Panc1 (cell line): ENCODE measurements around the gene LHX4. TPM values are rescaled to one million over a fixed set of nuclear protein-coding genes. Genes with fewer than 3 reads are reported as not detected.

Experiments
- ATAC-seq: fragments of 200-7000 bp; cut with Tn5 transposase; 2 replicates; pipeline ENCODE4 v1.9.1; 2020; ENCODE audit warnings: mild to moderate bottlenecking, moderate library complexity
- BruUV-seq: library from RNA; stranded (reverse); fragments of 400-500 nt; replicated peaks from 2 replicates; lab custom pipeline; 2021; lab: Mats Ljungman, UMichigan
- CTCF ChIA-PET: fragments of 300-600 bp; sonication (Branson Sonifier 250); formaldehyde crosslinking; loops from one replicate; lab custom pipeline; 2022; ENCODE audit warnings: antibody characterized with exemption; lab: Charles Lee
- POLR2A ChIA-PET: fragments of 300-600 bp; sonication (Branson Sonifier 250); formaldehyde crosslinking; loops from one replicate; lab custom pipeline; 2022; ENCODE audit warnings: antibody characterized with exemption; lab: Charles Lee
- DNase-seq: peaks from one replicate; pipeline ENCODE4 v3.0.0-alpha.2; 2010; ENCODE audit warnings: low read depth, low spot score
- H3K27ac ChIP-seq: 2 replicates; pipeline ENCODE4 v1.5.1; 2011; ENCODE audit warnings: mild to moderate bottlenecking, low read length, inconsistent platforms
- H3K27me3 ChIP-seq: fragments of 200-500 bp; sonication (Bioruptor generic); 2 replicates; pipeline ENCODE4 v1.6.0; 2014; ENCODE audit warnings: low read length, inconsistent platforms; ENCODE audit not compliant: control insufficient read depth, insufficient read depth
- H3K36me3 ChIP-seq: fragments of 200-500 bp; sonication (Bioruptor generic); 2 replicates; pipeline ENCODE4 v1.5.1; 2014; ENCODE audit warnings: inconsistent platforms, mild to moderate bottlenecking, low read length, moderate library complexity; ENCODE audit not compliant: control insufficient read depth, insufficient read depth
- H3K4me1 ChIP-seq: 2 replicates; pipeline ENCODE4 v1.5.1; 2011; ENCODE audit warnings: inconsistent platforms, mild to moderate bottlenecking, low read length, moderate library complexity; ENCODE audit not compliant: control insufficient read depth, insufficient read depth
- H3K4me3 ChIP-seq, 2 experiments: 2 replicates each; pipeline ENCODE4 v1.5.1; 2011 to 2012; ENCODE audit warnings: low read depth in 2 of 2, low read length in 2 of 2, mild to moderate bottlenecking in 2 of 2, inconsistent platforms in 1 of 2, moderate library complexity in 1 of 2
- H3K9me3 ChIP-seq: fragments of 200-500 bp; sonication (Bioruptor generic); 2 replicates; pipeline ENCODE4 v1.5.1; 2014; ENCODE audit warnings: low read depth, mild to moderate bottlenecking, inconsistent platforms, low read length, moderate library complexity; ENCODE audit not compliant: control insufficient read depth, insufficient read depth
- POLR2AphosphoS5 ChIP-seq: IDR thresholded peaks from 2 replicates; pipeline ENCODE4 v1.6.1; 2012; ENCODE audit warnings: mild to moderate bottlenecking, low read depth, low read length, moderate library complexity
- SIN3A ChIP-seq: IDR thresholded peaks from 2 replicates; pipeline ENCODE4 v1.6.1; 2012; ENCODE audit warnings: low read depth, mild to moderate bottlenecking, low read length, moderate library complexity, borderline replicate concordance; ENCODE audit not compliant: insufficient read depth
- TCF7L2 ChIP-seq: IDR thresholded peaks from 2 replicates; pipeline ENCODE4 v1.6.1; 2011; ENCODE audit warnings: mild to moderate bottlenecking, low read depth, low read length, inconsistent platforms
- in situ Hi-C: cut with HindIII; loops from 2 replicates; pipeline ENCODE4 v1.10.0; 2016; ENCODE audit warnings: low sequenced_read_pairs, low pct_unique_long_range_greater_than_20kb
- intact Hi-C: fragments of 100-400 bp; cut with micrococcal nuclease; formaldehyde crosslinking; loops from one replicate; pipeline ENCODE4 v1.10.0; 2022; ENCODE audit not compliant: unreplicated experiment
- total RNA-seq: library from RNA; stranded (reverse); gene quantifications from one replicate; pipeline ENCODE4 v1.2.1, GENCODE V29; 2021; ENCODE audit not compliant: unreplicated experiment
- TF ChIP-seq, protein P1 (sequence below), 2 experiments: IDR thresholded peaks; 2 replicates each; pipeline ENCODE4 v1.6.1; 2011 to 2012; ENCODE audit warnings: low read depth in 2 of 2, control low read depth in 1 of 2, low read length in 1 of 2, mild to moderate bottlenecking in 1 of 2, moderate library complexity in 1 of 2; ENCODE audit not compliant: insufficient read depth in 1 of 2
- TF ChIP-seq, protein P2 (sequence below): fragments of 450-650 bp; IDR thresholded peaks from 2 replicates; pipeline ENCODE4 v1.5.1; 2017; ENCODE audit warnings: mild to moderate bottlenecking

LHX4 gene
- total RNA-seq, 1 experiment from 2014 or later, result 0.72 TPM

DNA sequence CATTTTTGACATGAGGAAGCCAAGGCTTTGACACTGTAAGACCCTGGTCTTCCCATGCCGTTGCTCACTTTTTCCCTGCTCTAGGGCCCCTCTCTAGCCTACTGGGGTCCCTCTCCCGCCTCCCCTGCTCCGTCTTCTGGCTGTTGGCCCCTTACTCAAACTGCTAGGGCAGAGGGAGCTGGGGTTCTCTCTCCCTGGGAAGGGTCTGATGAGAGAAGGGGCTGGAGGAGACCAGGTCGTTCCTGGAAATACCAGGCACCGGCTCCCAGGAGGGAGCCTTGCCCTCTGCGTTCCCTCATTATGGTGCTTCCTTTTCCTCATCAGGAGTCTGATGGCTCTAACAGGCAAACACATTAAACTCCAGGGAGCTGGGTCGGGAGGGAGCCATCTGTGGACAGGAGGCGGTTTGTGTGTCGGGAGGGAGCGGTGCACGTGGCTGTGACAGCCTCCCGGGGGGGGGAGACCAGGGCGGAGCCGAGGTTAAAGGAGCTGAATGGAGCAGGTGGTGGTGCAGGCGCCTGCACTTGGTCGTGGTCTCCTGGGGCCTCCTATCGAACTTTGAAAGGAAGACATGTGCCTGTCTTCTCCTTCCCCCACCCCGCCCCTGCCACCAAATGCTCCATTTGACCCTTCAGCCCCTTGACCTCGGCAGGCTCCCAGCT, 35.4 kb upstream of the LHX4 start:
- DNase-seq (no peak), ATAC-seq (no peak)
- no peak for TF ChIP-seq SIN3A
- TF ChIP-seq, protein P1, sequence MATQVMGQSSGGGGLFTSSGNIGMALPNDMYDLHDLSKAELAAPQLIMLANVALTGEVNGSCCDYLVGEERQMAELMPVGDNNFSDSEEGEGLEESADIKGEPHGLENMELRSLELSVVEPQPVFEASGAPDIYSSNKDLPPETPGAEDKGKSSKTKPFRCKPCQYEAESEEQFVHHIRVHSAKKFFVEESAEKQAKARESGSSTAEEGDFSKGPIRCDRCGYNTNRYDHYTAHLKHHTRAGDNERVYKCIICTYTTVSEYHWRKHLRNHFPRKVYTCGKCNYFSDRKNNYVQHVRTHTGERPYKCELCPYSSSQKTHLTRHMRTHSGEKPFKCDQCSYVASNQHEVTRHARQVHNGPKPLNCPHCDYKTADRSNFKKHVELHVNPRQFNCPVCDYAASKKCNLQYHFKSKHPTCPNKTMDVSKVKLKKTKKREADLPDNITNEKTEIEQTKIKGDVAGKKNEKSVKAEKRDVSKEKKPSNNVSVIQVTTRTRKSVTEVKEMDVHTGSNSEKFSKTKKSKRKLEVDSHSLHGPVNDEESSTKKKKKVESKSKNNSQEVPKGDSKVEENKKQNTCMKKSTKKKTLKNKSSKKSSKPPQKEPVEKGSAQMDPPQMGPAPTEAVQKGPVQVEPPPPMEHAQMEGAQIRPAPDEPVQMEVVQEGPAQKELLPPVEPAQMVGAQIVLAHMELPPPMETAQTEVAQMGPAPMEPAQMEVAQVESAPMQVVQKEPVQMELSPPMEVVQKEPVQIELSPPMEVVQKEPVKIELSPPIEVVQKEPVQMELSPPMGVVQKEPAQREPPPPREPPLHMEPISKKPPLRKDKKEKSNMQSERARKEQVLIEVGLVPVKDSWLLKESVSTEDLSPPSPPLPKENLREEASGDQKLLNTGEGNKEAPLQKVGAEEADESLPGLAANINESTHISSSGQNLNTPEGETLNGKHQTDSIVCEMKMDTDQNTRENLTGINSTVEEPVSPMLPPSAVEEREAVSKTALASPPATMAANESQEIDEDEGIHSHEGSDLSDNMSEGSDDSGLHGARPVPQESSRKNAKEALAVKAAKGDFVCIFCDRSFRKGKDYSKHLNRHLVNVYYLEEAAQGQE (IDR thresholded peaks at IDR 0.05; ENCODE audit: insufficient read depth in 1 of 2, low read depth in 2 of 2, low read length in 1 of 2), result no peak
- TF ChIP-seq TCF7L2, result no peak
- TF ChIP-seq, protein P2, sequence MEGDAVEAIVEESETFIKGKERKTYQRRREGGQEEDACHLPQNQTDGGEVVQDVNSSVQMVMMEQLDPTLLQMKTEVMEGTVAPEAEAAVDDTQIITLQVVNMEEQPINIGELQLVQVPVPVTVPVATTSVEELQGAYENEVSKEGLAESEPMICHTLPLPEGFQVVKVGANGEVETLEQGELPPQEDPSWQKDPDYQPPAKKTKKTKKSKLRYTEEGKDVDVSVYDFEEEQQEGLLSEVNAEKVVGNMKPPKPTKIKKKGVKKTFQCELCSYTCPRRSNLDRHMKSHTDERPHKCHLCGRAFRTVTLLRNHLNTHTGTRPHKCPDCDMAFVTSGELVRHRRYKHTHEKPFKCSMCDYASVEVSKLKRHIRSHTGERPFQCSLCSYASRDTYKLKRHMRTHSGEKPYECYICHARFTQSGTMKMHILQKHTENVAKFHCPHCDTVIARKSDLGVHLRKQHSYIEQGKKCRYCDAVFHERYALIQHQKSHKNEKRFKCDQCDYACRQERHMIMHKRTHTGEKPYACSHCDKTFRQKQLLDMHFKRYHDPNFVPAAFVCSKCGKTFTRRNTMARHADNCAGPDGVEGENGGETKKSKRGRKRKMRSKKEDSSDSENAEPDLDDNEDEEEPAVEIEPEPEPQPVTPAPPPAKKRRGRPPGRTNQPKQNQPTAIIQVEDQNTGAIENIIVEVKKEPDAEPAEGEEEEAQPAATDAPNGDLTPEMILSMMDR, result no peak
- TF ChIP-seq POLR2AphosphoS5, result no peak
- no peak overlapping the region for H3K27ac ChIP-seq
- ChIA-PET CTCF (no interaction called here), POLR2A (no interaction called here)
- intact Hi-C loops, result no loop called here
- in situ Hi-C loops, result no loop called here
- H3K36me3 ChIP-seq, result no peaks in the 10 kb centered on the region
- no peaks in the 10 kb centered on the region for H3K4me1 ChIP-seq
- no peaks in the 10 kb centered on the region for H3K27me3 ChIP-seq
- no peak overlapping the region for H3K4me3 ChIP-seq
- no peaks in the 10 kb centered on the region for H3K9me3 ChIP-seq
- no TSS peak for BruUV-seq

DNA sequence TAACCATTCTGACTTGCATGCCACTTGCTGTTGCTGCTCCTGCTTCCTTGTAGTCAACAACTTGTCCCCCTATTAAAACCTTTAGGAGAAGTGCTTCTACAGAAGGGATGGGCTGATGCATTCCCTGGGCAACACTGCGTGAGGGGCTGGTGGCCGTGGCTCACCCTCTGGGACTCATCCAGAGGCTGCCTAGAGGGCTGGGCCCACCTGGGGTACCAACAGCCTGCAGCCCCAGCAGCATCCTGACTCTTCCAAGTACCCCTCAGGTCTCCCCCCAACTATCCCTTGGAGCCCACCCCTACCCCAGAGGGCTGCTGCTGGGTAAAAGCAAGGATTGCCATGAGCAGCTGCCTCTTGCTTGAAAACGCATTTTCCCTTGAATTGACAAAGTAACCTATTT, 34.7 kb upstream of the LHX4 start:
- no peaks in the 10 kb centered on the region for H3K36me3 ChIP-seq

More for the DNA sequence above, 34.7 kb upstream of the LHX4 start:
- Histone ChIP-seq H3K4me3 (no peak overlapping the region), H3K27me3 (no peaks in the 10 kb centered on the region), H3K4me1 (no peaks in the 10 kb centered on the region), H3K27ac (no peak overlapping the region), H3K9me3 (no peaks in the 10 kb centered on the region)
- POLR2A ChIA-PET, result no interaction called here
- no peak for ATAC-seq
- in situ Hi-C loops (no loop called here), intact Hi-C loops (no loop called here)
- CTCF ChIA-PET, result no interaction called here
- no TSS peak for BruUV-seq
- no peak for DNase-seq
- TF ChIP-seq TCF7L2, result no peak
- TF ChIP-seq, protein P2, result no peak
- TF ChIP-seq POLR2AphosphoS5, result no peak
- TF ChIP-seq, protein P1 (IDR thresholded peaks at IDR 0.05; ENCODE audit: insufficient read depth in 1 of 2, low read depth in 2 of 2, low read length in 1 of 2), result no peak
- TF ChIP-seq SIN3A, result no peak
